Gastrocnemius medialis (tissue), 4 donors: ENCODE data around the gene PPP1R2.
"Not testable (repeated sequence)": the region's sequence is repeated elsewhere in the genome, so short reads cannot be mapped to it uniquely, and the experiment has no call there.

Experiments
- CTCF ChIP-seq, 5 experiments: fragments of 450-650 bp in 3 of 5; fragments of 200-600 bp in 2 of 5; sonication (generic) in 2 of 5; IDR thresholded peaks in 4 of 5; conservative IDR thresholded peaks in 1 of 5; 1 replicate in 4 of 5; 2 replicates in 1 of 5; pipeline ENCODE4 v1.5.1; 2016 to 2019; ENCODE audit warnings: antibody characterized with exemption in 5 of 5, mild to moderate bottlenecking in 3 of 5, moderate library complexity in 3 of 5
- POLR2A ChIP-seq, 2 donors: fragments of 450-650 bp; IDR thresholded peaks; one replicate each; pipeline ENCODE4 v1.6.1; 2017; ENCODE audit warnings: antibody characterized with exemption in 2 of 2, mild to moderate bottlenecking in 2 of 2, moderate library complexity in 2 of 2

GRCh38 chr3:195514610-195515235 lies 28.4 kb downstream of the PPP1R2 start:
- TF ChIP-seq CTCF (IDR thresholded peaks at IDR 0.05 in 4 of 5, conservative IDR thresholded peaks at IDR 0.05 in 1 of 5); POLR2A (IDR thresholded peaks at IDR 0.05): not testable (repeated sequence)
